GM19240 (cell line): ENCODE measurements around the gene BCL2L1.
A peak's percentile ranks its signal among the peaks of the same experiment; 100 is the strongest.

Source experiments
- DNase-seq: peaks from one replicate; pipeline ENCODE4 v3.0.0; 2011; ENCODE audit warnings: low spot score; ENCODE audit not compliant: insufficient read length

The BCL2L1 gene

DNA sequence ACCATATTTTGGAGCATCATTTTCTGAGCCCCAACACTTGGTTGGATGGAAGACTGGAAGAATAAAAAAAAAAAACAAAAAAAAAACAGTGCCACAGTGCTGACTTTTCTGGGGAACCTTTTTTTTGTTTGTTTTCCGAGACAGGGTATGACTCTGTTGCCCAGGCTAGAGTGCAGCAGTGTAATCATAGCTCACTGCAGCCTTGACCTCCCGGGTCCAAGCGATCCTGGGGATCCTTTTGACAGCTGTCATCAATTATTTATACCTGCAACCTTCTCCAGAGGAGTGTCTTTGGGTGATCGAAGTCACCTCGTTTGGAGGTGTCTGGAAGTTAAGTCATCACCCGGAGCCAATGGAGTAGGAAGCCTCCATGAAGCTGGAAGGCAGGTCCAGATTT, 8.7 kb upstream of the BCL2L1 start:
- DNase-seq: no peak

DNA sequence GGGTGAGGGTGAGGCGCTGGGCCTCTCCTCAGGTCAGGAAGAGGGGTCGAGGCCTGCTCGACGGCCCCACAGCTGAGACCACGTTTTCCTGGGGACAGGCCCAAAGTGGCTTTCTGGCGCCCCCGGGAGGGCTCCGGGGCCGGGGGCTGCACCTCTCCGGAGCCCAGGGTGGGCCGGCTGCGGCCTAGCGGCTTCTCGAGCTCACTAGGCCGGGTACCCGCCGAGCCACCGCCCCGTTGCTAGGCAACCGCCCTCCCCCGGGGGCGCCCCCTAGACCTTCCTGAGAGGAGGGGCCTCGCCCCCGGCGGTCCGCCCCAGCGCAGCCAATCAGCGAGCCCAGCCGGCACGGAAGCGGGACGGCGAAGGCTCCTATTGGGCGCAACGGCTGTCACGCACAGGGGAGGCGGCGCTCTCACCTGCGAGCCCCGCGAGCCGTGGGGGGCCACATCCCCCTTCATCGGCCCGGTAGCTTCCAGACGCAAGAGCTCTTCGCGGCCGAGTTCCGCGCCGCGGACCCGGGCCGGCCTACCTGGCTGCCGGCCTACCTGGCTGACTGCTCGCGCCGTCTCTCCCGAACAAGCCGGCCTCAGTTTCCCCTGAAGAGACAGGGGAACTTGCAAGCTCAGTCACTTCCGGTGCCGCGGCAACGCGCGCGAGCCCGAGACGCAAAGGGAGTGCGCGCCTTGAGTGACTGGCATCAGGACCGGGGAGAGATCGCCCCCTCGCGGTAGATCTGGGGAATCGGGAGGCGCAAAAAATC, 831 bp upstream of the BCL2L1 start:
- peak; percentile 90 for DNase-seq

- no peak for DNase-seq
Measured at GRCh38 chr20:31723069-31723318, 326 bp upstream of the BCL2L1 start.

- no peak for DNase-seq
Measured at GRCh38 chr20:31721408-31722256, 1.0 kb downstream of the BCL2L1 start.

GRCh38 chr20:31720486-31721407, 1.9 kb downstream of the BCL2L1 start:
- DNase-seq: no peak

DNA sequence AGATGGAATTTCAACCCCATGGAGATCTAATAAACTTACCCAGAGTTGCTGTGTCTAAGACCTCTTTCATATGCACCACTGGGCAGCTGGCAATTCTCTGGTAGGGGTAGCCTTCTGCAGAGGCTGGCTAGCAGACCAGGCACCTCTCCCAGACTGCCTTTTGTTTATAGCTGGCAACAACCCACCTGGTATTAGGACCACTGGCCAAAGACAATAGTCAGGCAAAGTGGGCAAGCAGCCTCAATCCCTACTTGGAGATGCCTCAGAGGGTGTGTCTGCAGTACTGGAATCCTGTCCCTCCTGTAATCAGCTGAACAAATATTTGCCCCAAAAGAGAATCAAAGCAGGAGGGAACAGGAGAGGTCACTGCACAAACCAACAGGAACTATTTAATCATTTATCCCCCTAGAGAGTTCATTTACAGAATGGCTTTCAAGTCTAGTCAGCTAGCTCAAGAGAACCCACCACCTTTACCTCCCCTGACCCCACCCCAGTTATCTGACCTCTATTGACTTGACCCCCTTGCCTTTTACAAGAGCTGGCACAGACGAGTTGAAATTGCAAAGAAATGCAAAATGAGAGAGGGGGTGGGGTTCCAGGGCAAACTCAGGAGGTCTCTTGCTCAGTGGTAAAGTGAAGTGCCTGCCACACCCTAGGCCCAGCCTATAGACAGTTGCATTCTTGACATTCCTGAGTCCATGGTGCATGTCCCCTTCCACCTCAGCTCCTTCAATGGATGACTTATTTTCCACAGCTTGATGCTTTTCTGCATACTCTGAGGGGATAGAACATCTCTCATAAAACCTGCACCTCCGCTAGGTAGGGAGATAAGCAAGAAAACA, 2.8 kb downstream of the BCL2L1 start:
- DNase-seq: no peak

DNA sequence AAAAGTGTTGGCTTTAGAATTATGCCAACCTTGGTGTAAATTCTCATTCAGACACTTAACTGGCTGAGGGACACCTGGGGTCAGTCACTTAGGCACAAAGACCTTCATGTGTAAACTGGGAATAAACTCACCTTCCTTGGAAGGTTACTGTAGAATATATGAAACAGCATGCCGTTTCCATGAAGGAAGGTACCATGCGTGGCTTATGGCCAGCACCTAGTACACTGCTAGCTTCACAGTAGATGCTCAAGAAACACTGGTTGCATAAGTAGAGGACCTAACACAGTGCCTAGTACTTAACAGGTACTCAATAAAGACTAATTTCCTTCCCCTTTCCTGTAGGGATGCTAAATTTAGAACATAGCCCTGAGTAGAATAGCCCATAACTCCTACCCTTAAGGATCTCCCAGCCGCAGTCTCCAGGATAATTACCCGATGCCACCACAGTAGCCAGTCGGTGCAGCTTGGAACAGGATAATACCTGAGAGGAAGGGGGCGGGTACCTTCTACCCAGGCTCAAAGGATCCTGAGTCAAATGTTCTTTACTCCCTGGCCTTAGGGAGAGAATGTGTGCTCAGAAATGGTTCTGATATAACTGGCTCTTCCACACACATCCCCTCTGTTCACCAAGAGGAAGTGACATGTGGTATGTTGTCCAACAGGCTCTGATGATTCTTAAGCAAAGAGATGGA, 3.6 kb downstream of the BCL2L1 start:
- DNase-seq: no peak

- no peak for DNase-seq
Measured at GRCh38 chr20:31717478-31718201, 5.0 kb downstream of the BCL2L1 start.

DNA sequence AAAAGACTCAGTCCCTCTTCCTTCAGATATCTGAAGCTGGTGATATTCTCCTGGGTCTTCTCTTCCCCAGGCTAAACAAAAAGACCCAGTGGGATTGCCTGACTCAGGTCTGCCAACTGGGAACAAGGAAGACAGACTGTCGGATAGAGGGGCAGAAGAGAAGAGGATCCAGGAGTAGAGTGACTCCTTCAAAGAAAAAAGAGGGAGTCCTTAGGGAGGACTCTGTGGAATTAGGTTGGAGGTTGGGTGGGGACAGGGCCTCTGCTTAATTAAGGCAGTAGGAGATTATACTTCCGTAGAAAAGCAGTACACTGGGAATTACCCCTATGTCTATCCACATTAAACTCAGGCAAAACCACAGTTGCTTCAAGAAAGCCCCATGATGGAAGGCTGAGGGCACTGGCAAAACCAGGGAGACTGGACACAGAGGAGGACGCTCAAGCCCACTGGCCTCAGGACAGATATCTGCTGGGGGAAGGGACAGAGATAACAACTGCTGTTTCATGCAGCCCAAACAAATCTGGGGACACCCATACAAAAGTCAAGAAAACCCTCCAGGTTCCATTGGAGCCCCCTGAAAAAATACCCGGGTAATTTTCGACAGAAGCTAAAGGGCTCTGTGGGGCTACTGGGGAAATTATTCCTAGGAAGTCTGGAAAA, 5.7 kb downstream of the BCL2L1 start:
- DNase-seq: no peak

GRCh38 chr20:31716351-31716750, 6.3 kb downstream of the BCL2L1 start:
- DNase-seq: no peak

GRCh38 chr20:31715766-31716165, 6.9 kb downstream of the BCL2L1 start:
- no peak for DNase-seq

DNA sequence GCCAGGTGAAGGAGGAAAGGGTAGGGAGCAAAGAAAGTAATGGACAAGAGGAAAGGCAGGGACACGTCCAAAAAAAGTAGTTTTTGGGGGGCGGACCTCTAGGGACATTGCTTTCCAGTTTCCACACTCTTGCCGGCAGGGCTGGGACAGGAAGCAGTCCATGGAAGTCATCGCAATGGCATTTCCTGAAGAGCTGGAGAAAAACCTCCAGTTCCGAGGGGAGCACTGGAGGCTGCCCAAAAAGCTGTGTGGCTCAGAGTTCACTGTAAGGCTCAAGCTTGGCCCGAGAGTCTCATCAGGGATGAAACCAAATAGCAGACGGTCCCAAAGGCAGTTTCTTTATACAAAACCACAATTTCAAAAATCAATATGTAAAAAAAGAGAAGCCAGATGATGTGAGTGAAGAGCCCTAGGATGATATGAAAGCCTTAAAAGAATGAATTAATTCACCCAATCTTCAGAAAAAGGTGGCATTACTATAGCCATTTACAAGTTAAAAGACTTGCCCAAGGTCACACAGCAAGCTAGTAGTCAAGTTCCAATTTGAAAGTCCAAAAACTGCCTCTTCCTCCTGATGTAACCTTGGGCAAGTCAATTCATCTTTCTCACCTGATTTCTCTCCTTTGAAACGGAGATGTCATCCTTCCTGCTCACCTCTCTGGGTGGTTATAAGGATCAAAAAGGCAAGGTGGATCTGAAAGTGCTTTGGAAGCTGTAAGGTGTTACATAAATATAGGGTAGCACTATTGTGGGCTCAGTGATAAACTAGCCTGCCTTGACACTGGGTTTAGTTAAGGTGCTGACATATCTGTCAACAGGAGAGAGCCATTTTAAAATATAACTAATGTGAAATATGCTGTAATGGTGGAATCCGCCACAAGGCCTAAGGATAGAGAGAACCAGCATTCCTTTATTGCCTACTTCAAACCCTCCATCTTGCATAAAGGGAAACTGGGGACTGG, 9.1 kb downstream of the BCL2L1 start:
- DNase-seq: no peak

DNA sequence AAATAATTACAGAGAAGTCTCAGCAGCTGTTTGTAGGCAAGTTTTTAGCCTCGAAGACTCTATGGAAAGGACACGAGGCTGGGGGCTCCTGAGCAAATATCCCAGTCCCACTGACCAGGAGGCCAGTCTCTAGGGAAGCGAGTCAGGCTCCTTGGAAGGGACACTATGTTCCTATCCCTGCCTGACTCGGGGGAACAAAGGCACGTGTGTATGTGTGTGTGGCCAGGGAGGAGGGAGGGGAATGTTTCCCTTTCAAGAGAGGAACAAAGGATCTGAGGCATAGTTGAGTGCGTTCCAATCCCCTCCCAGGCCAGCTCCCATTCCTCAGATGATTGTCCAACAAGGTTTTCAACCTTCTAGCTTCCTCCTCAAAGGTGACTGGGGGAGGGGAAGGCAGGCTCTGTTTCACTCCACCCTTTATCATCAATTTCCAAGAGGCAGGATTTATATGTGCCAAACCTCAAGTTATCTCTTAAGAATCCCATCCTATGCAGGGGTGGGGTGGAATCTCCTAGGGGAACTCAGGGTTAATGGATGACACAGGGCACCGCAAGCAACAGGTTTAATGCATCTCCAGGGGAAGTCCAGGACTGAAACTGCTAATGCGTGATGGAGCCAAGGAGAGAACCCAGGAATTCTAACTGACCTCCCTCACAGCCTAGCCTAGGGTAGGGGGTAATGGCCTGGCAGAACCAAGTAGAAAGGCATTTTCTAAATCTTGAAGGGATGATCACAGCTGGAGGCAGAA, 9.9 kb downstream of the BCL2L1 start:
- no peak for DNase-seq

- DNase-seq: no peak
Measured at GRCh38 chr20:31712112-31712553, 10.5 kb downstream of the BCL2L1 start.

DNA sequence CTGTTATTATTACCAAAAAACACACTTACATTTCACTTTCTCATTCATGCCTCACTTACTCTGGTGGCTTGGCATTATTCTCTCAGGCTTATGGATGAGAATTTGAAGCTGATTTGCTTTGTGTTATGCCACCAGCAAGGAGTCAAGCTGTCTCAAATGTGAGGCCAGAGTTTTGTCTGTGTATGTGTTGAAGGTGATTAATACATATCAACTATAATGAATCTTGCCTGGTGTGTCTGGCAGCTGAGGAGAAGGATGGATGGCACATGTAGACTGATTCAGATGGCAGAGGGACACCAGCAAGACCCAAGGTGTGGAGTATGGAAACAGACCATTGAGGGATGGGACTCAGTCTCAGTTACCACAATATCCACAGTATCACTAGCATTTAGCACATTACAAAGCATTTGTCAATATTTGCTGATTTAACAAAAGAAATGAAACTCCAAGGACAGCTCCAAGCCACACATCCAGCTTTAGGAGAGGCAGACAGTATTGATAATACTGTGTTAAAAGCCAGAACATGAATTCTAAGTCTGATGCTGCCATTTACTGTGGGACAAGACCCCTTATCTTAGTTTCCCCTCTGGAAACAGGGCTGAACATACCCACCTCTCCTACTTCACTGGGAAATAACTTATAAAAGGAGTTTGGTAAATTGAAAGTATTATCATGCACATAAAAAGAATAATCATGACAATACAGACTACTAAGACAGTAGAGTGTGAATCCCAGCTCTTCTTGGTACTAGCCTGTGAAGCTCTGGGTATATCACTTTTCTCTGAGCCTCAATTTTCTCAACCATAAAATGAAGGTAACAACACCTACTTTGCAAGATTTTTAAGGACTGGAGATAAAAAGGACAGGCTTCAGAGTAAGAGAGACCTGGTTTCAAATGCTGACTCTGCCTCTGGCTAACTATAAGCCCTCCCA, 11.2 kb downstream of the BCL2L1 start:
- no peak for DNase-seq

DNA sequence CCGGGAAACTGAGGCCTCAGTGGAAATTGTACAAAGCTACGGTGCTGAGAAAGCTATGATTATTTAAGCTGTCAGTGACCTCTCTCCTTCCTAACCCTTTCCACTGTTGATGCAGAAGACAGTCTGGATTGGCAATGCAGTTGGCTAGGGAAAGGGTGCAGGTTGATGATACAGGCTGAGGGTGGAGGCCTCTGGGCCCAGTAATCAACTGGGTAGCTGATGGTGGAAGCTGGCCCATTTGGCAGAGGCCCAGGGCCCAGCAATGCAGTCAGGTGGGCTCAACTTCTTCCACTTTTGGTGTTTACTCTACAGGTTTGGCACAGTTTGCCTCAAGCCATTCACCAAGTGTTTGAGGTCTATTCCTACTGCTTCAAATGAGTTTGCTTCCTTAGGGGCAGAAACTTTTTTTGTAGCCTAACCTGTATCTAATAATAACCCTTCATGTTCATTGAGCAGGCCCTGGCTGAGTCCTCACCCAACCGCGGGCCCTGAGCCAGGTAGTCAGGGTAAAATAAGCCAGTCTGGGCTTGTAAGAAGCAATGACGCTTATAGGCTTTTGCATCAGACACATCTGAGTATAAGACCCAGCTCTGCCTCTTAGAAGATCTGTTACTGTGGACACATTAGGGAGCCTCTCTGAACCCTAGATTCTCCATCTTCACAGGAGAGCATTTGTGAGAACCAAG, 12.1 kb downstream of the BCL2L1 start:
- no peak for DNase-seq
